GM21423 (cell line): ENCODE measurements around the gene DPH5.
"Not testable (repeated sequence)": the region's sequence is repeated elsewhere in the genome, so short reads cannot be mapped to it uniquely, and the experiment has no call there.

ENCODE experiments used
- ATAC-seq: cut with Tn5 transposase; IDR thresholded peaks from one replicate; pipeline ENCODE4 v1.9.1; 2021; ENCODE audit warnings: mild to moderate bottlenecking, moderate library complexity; ENCODE audit not compliant: unreplicated experiment

The DPH5 gene

DNA sequence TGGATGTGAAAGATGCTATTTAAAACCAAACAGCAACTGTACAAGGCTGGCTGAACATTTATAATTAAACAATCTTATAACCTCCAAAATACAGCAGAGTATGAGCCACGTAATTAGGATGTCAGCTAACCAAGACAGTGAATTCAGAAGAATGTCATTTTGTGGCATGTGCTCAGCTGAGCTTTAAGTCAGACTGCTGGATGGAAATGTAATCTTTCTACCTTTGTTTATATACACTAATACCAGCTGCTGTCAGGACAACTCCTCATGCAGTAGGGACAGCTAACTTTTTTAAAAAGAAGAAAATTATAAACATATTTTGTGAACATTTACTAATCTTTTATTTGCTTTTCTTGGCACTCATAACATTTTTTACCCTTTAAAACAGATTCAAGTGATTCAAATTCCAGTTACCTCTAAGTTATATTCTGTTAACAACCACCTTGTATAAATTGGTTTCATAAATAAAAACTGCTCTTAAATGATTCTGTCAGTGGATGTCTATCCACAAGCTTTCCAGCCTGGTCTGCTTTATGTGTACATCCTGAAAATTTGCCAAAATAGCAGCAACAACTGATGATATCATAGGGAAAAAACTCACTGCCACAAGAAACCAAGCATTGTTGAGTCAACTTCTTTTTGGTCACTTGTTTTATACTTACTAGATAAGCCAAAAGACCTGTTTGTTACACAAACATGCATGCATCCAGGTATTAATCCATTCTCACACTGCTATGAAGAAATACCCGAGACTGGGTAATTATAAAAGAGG is 36.1 kb downstream of the DPH5 start:
- no peak for ATAC-seq

DNA sequence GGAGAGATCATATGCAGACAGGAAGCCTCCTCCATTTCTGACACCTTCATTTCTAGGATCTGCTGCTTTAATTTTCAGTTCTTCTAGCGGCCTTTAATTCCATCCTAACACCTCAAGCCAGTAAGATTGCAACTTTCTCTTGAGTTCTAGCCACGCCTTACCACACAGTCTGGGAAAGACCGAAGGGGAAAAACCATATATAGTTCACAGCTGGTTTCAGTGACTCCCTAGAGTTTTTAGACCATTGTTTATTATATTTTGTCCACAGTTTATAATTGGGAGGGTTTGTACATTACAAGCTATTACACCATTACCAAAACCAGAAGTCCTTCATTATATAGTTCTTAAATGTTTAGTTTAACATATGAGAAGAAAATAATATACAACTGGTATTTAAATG is 37.5 kb downstream of the DPH5 start:
- no peak for ATAC-seq

DNA sequence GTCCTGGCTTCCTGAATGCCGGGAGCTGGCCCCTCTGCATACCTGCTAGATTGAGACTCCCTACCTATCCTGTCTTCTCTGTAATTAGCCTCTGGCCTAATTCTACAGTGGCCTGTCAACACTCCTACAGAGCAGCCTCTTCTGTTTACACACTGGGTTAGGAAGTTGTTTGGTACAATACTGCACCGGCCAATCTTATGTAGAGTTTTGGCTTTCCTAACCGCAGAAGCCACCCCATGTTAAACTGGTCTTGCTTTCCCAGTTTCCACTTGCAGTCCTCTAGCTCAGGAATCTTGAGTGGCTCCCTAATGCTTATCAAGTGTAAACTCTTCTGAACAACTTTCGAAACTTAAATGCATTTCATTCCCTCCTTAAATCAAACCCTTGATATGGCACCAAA is 42.8 kb downstream of the DPH5 start:
- ATAC-seq: no peak

DNA sequence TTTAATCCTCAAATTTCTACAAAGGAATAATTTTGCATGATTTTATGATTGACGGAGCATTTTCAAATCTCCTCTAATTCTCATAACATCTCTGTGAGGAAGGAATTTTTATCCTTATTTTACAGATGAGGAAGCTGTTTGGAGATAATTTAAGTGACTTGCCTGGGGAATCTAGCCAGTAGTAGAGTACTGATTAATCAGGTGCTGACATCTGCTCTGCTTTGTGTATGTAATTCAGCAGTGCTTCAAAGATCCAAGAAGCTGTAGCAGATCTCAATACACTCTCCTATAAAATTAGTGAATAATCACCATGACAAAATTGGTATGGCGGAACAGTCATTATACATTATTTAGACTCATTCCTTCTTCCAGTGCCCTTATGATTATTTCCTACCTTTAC is 46.0 kb downstream of the DPH5 start:
- ATAC-seq: no peak

DNA sequence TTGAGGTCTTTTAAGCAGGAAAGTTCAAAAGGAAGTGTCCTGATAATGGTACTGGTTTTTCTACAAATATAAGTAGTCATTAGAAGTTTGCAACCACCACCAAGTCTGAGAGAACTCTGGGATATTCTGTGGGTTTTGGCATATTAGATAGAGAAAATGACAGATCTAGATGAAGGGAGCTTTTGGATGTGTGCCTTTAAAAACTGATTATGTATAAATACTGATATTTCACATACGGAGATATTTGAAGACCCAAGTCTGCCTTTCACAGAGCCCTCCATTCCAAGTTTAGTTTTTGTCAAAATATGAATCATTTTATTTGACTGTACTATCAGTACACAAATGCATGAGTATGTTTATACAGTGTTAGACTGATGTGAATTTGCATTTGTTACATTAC is 48.6 kb downstream of the DPH5 start:
- no peak for ATAC-seq

DNA sequence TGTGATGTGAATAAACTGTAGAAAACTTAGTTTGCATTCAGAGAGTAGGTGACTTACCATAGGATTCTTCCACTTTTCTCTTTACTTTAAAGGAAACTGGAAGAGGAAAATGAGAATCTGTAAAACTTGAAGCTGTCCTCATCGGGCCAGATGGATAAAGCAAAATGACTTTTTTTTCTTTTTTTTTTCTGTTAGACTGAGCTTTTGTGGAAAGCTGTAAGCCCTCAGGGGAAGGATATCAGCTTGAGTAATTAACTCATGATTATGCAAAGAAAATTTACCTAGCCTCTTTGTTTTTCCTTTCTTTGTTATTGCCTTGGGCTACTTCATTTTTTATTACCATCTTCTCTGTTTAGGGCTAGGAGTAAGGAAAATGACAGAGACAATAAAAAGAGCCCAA is 53.4 kb downstream of the DPH5 start:
- no peak for ATAC-seq

DNA sequence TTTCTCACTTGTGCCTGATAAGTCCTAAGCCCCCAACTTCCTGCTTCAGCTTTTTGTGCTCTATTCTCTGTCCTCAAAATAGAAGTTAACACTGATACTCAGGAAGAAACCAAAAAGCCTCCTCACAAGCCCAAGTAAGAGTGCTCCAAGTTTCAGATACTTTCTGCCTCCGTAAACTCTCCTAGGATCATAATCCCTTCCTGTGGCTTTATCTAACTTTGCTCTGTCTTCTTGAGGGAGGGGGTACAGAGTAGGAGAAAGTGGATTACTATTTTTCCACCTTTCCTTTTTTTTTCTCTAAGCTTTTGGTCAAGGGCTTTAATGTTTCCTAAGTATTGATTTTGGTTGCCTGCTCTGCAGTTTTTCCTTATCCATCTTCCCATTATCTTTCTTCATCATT is 54.6 kb downstream of the DPH5 start:
- ATAC-seq: no peak

DNA sequence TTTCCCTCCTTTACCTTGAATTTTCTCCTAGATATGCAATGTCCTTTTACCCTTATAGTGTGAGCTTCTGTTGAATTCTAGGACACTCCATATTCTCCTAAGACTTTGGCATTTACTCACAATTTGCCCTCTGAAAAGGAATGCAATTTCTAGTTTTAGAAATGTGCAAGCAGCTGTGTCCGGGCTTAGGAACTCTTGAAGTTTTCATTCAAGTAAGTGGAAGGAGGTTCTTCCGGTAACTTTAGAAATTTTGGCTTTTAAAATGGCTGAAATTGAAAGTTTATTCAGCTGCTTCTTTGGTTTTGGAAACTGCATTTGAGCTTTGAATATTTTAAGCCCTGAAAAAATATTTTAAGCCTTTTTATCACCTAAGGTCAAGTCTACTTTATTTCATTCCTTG is 56.3 kb downstream of the DPH5 start:
- no peak for ATAC-seq

DNA sequence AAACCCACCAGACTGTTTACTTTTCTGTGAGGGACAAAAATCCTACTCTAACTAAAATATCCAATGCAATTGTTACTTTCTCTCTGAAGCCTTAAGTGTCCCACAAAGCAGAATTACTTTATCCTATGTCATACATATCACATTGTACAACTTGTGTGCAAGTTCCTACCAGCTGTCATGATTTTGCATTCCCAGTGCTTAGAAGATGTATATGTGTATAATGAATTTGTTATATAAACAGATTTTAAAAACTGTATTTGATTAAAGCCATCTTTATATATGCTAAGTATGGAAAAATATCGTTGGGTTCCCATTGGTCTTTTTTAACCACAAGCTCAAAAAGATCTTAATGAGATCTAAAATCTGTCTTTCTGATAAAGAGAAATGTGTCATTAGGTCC is 57.0 kb downstream of the DPH5 start:
- ATAC-seq: no peak

DNA sequence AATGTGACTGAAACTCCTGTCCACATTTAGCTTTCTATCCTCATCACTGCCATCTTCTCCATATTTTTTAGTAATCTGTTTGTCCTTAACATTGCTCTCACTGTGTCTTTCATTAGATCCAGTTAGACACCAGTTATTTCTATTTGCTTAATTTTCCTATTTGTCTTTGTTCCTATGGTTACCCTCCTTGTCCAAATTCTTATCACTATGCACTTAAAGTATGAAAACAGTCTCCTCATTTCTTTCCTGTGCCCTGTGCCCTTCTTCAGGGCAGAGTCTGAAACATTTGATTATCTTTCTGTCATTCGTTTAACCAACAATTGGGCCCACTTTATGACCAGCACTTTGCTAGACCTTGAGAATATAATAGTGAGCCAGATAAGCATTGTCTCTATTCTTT is 65.5 kb downstream of the DPH5 start:
- ATAC-seq: no peak

DNA sequence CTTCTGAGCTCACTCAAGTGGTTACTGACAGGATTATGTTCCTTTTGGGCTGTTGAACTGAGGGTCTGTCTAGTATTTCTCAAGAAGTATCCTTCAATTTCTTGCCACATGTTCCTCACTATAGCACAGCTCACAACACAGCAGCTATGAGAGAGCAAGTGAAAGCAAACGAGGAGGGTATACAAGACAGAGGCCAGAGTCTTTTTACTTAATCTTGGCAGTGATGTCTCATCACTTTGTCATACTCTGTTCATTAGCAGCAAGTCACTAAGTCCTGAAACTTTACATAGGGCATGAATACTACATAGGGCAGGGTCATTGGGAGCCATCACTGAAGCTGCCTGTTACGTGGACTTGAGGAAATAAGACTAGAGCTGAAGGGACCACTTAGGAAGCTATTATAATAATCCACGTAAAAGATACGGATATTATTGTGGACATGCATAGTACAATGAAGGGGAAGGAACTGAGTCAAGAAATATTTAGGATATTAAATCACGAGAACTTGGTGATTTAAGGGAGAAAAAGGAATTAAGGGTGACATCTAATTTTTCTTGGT is 66.0 kb downstream of the DPH5 start:
- no peak for ATAC-seq

DNA sequence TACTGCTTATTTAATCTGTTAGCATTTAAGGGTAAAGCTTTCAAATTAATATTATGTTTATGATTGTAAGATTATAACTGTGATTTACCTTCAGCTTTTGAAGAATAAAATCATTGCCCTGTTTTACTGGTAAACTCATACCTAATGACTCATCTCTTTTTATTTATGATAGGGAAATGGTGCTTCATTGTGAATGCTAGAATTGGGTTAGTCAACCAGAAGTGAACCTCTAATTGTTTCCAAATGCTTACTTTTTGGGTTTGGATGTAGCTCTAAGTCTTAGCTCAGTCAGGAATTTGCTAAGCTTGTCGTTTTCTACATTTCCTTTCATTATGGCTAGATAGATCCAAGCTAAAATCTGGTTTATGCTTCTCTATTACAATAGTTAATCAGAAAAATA is 70.3 kb downstream of the DPH5 start:
- no peak for ATAC-seq

DNA sequence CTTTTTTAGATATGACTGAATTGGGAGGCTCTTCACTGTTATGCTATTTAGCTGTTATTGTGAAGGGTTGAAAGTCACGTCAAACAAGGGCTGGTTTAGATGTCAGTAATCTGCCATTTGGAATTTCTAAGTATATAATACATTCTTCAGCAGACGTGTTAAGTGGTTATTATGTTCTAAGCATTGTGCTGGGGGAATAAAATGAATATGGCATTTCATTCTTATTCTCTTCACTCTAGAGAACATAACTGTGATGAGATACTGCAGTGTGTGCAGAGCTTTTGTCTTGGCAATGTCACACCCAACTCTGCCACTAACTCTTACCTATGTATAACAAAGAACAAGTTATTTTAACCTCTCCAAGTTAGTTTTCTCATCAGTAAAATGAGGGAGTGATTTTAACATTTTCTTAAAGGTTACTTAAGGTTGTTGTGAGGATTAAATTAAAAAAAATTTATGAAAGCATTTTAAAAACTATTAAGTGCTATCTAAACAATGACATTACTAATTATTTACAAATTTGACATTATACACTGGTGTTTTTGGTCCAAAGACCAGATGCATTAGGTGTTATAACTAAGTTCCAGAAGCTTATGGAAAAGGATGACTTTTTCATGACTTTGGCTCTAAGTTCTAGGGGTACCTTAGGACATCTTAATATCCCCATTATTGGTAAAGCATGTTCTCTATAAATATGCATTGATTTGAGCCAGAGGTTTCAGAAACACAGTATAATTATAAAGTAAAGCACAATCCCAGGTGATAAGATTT is 71.4 kb downstream of the DPH5 start:
- no peak for ATAC-seq

DNA sequence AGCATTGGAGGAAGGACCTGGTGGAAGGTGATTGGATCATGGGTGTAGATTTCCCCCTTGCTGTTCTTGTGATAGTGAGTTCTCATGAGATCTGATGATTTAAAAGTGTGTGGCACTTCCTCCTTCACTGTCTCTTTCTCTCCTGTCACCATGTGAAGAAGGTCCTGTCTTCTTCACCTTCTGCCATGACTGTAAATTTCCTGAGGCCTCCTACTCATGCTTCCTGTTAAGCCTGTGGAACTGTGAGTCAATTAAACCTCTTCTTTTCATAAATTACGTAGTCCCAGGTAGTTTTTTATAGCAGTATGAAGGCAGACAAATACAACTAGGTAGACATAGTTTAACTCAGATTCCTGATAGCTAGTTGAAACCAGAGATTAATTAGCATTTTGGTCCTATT is 72.6 kb downstream of the DPH5 start:
- ATAC-seq: not testable (repeated sequence)

DNA sequence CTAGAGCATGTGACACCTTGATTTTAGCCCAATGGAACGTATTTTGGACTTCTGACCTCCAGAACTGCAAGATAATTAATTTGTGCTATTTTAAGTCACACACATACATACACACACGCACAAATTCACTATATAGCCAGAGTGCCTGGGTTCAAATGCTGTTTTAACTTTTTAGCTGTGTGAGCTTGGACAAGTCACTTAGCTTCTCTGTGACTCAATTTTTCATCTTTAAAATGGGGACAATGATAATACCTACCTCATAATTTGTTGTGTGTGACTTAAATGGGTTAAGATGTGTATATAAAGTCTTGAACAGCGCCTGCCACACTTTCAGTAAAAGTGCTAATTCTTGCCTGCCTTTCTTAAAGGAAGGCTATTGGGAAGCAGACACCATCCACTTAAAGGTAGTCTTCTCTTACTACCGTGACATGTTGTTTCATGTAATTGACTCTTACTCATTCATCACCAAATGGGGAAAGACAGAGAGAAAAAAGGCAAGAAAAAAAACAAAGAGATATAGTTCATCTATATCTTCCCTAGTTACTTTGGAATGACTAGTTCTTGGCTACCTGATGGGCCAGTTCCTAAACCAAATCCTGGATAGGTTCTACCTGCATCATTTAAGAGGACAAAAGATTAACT is 73.4 kb downstream of the DPH5 start:
- ATAC-seq: no peak

DNA sequence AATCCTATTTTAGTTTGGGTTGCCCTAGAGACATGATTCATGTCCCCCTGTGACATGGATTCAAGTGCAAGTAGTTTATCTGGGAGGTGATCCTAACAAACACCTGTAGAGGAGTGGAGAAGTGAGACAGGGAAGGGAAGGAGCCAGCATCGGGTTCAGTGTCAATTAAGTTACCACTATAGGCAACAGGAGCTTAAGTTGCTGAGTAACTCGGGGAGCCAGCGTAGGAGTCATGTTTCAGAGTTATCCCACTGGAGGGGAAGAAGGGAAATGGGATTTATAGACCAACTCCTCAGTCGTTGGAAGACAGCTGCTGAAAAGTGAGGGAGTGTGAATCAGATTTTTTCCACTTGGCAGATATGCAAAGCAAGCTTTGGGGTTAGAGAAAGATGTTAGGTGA is 74.8 kb downstream of the DPH5 start:
- ATAC-seq: no peak

DNA sequence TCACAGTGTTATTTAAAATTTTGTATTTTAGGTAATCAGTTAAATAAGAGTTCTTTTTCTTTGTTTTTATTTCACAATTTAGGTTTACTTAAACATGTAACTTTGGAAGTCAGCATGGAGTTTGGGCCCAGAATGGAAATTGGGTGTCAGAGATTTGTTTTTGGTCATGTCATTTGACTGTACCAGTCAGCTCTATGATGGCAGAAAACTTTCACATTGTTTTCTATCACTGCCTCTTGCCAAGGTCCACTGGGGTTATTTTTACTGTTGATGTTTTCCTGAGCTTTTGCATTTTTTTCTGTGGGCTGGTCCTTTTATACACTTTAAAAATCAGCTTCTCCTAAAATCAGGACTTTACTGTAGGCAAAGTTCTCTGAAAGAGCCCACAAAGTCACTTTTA is 75.2 kb downstream of the DPH5 start:
- ATAC-seq: no peak

DNA sequence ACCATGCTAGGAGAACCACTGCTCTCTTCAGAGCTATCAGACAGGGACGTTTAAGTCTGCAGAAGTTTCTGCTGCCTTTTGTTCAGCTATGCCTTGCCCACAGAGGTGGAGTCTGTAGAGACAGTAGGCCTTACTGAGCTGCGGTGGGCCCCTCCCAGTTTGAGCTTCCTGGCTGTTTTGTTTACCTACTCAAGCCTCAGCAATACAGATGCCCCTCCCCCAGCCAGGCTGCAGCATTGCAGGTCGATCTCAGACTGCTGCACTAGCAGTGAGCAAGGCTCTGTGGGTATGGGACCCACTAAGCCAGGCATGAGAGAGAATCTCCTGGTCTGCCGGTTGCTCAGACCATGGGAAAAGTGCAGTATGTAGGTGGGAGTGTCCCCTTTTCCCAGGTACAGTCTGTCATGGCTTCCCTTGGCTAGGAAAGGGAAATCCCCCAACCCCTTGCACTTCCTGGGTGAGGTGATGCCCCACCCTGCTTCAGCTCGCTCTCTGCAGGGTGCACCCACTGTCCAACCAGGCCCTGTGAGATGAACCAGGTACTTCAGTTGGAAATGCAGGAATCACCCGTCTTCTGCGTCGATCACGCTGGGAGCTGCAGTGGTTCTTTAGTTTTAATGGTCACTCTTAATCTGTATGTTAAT is 75.9 kb downstream of the DPH5 start:
- peak; percentile 86 for ATAC-seq

DNA sequence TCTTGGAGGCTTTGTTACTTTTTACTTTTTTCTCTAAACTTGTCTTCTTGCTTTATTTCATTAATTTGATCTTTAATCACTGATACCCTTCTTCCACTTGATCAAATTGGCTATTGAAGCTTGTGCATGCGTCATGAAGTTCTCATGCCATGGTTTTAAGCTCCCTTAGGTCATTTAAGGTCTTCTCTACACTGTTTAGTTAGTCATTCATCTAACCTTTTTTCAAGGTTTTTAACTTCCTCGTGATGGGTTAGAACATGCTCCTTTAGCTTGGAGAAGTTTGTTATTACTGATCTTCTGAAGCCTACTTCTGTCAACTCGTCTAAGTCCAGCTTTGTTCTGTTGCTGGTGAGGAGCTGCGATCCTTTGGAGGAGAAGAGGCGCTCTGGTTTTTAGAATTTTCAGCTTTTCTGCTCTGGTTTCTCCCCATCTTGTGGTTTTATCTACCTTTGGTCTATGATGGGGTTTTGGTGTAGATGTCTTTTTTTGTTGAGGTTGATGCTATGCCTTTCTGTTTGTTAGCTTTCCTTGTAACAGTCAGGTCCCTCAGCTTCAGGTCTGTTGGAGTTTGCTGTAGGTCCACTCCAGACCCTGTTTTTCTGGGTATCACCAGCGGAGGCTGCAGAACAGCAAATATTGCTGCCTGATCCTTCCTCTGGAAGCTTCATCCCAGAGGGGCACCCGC is 76.7 kb downstream of the DPH5 start:
- ATAC-seq: not testable (repeated sequence)

DNA sequence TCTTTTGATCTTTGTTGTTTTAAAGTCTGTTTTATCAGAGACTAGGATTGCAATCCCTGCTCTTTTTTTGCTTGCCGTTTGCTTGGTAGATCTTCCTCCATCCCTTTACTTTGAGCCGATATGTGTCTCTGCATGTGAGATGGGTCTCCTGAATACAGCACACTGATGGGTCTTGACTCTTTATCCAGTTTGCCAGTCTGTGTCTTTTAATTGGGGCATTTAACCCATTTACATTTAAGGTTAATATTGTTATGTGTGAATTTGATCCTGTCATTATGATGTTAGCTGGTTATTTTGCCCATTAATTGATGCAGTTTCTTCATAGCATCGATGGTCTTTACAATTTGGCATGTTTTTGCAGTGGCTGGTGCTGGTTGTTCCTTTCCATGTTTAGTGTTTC is 77.8 kb downstream of the DPH5 start:
- not testable (repeated sequence) for ATAC-seq

DNA sequence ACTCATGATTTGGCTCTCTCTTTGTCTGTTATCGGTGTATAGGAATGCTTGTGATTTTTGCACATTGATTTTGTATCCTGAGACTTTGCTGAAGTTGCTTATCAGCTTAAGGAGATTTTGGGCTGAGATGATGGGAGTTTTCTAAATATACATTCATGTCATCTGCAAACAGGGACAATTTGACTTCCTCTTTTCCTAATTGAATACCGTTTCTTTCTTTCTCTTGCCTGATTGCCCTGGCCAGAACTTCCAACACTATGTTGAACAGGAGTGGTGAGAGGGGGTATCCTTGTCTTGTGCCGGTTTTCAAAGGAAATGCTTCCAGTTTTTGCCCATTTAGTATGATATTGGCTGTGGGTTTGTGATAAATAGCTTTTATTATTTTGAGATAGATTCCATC is 79.5 kb downstream of the DPH5 start:
- ATAC-seq: not testable (repeated sequence)
